ENCODE measurements around the gene CHGA.

Gene CHGA

GRCh38 chr14:92922155-92922735 is 705 bp upstream of the CHGA start:
- DNase-seq (ENCODE audit: low spot score) = no peak
- ChIA-PET CTCF (no interaction called here), POLR2A (ENCODE audit: low non-redundant PET) (no interaction called here)
- H3K27ac ChIP-seq = no peak overlapping the region
- no peak for TF ChIP-seq CTCF (conservative IDR thresholded peaks at IDR 0.05; ENCODE audit: low read depth)

- no peak for TF ChIP-seq CTCF (conservative IDR thresholded peaks at IDR 0.05; ENCODE audit: low read depth)
- ChIA-PET CTCF (interaction anchor here (0.7 kb wide), 1 partner anchor 28 kb away, joined by 3 read pairs; no protein-coding TSS in a partner anchor), POLR2A (ENCODE audit: low non-redundant PET) (no interaction called here)
- DNase-seq (ENCODE audit: low spot score) = no peak
- no peak overlapping the region for H3K27ac ChIP-seq
These were observed 774 bp downstream of the CHGA start for GRCh38 chr14:92923744-92924103.

- TF ChIP-seq CTCF (conservative IDR thresholded peaks at IDR 0.05; ENCODE audit: low read depth) = no peak
- ChIA-PET CTCF (no interaction called here), POLR2A (ENCODE audit: low non-redundant PET) (no interaction called here)
- no peak for DNase-seq (ENCODE audit: low spot score)
- H3K27ac ChIP-seq = no peak overlapping the region
These were observed 1.3 kb downstream of the CHGA start for GRCh38 chr14:92924247-92924646.

GRCh38 chr14:92925446-92925845 is 2.5 kb downstream of the CHGA start:
- no peak for DNase-seq (ENCODE audit: low spot score)
- ChIA-PET CTCF (interaction anchor here (0.6 kb wide), 1 partner anchor 78 kb away, joined by 3 read pairs; no protein-coding TSS in a partner anchor), POLR2A (ENCODE audit: low non-redundant PET) (no interaction called here)
- TF ChIP-seq CTCF (conservative IDR thresholded peaks at IDR 0.05; ENCODE audit: low read depth) = no peak
- no peak overlapping the region for H3K27ac ChIP-seq

GRCh38 chr14:92926180-92926845 is 3.4 kb downstream of the CHGA start:
- ChIA-PET POLR2A (ENCODE audit: low non-redundant PET) (interaction anchor here (0.6 kb wide), 1 partner anchor 28 kb away, joined by 3 read pairs; no protein-coding TSS in a partner anchor), CTCF (no interaction called here)
- H3K27ac ChIP-seq = peak overlapping the region; percentile 68
- no peak for TF ChIP-seq CTCF (conservative IDR thresholded peaks at IDR 0.05; ENCODE audit: low read depth)
- peak; percentile 94 for DNase-seq (ENCODE audit: low spot score)

- ChIA-PET POLR2A (ENCODE audit: low non-redundant PET) (interaction anchor here (0.6 kb wide), 1 partner anchor 29 kb away, joined by 3 read pairs; no protein-coding TSS in a partner anchor), CTCF (interaction anchor here (0.7 kb wide), 1 partner anchor 46 kb away, joined by 3 read pairs; no protein-coding TSS in a partner anchor)
- DNase-seq (ENCODE audit: low spot score) = no peak
These were observed 4.0 kb downstream of the CHGA start for GRCh38 chr14:92926931-92927330.

More at GRCh38 chr14:92926931-92927330, 4.0 kb downstream of the CHGA start:
- no peak for TF ChIP-seq CTCF (conservative IDR thresholded peaks at IDR 0.05; ENCODE audit: low read depth)
- H3K27ac ChIP-seq = peak overlapping the region; percentile 68

All from RWPE1 (cell line).